ENCODE results near the gene FNBP1L.
"Not testable (repeated sequence)": the region's sequence is repeated elsewhere in the genome, so short reads cannot be mapped to it uniquely, and the experiment has no call there.

The FNBP1L gene

DNA sequence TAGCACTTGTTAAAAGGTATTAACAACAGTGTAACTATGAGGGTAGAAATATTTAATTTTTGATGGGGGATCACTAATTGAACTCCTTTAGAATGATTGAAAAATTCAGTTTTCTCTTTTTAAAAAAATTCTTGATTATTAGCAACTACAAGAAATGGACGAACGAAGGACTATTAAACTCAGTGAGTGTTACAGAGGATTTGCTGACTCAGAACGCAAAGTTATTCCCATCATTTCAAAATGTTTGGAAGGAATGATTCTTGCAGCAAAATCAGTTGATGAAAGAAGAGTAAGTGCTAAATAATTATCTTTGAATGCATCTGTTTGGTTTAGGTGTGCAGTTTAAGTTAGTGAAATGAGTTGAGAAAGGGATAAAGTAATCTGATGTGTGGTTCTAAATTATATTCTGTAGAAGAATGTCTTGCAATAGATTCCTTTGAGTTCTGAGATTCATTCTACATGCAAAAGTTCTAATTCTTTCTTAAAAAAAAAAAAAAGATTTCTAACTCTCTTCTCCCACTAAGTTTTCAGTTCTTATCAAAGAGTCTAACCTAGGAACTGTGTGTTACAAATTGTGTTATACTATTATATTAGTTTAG lies 85.0 kb downstream of the FNBP1L start:
- no peak for DNase-seq (ENCODE audit: low spot score)

DNA sequence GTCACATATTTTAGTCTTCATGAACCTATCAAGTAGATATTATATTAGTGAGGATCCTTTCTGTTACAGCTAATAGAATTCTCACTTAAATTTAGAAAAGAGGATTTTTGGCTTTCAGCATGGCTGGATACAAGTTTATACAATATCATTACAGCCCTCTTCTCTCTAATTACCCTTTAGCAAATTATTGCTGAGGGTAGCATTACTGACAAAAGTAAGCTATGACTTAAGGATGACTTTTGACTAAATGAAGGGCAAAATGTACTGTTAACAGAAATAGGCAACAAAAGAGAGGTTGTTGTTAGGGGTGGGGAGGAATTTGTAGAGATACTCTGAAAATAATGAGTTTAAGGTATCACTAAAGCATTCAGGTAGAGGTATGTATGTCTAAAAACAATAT lies 85.8 kb downstream of the FNBP1L start:
- DNase-seq (ENCODE audit: low spot score): no peak

GRCh38 chr1:93537396-93537795 lies 89.5 kb downstream of the FNBP1L start:
- DNase-seq (ENCODE audit: low spot score): no peak

- no peak for DNase-seq (ENCODE audit: low spot score)
These were observed 90.0 kb downstream of the FNBP1L start for GRCh38 chr1:93537924-93538323.

GRCh38 chr1:93541045-93541444 lies 93.1 kb downstream of the FNBP1L start:
- DNase-seq (ENCODE audit: low spot score): no peak

GRCh38 chr1:93542398-93542797 lies 94.5 kb downstream of the FNBP1L start:
- no peak for DNase-seq (ENCODE audit: low spot score)

DNA sequence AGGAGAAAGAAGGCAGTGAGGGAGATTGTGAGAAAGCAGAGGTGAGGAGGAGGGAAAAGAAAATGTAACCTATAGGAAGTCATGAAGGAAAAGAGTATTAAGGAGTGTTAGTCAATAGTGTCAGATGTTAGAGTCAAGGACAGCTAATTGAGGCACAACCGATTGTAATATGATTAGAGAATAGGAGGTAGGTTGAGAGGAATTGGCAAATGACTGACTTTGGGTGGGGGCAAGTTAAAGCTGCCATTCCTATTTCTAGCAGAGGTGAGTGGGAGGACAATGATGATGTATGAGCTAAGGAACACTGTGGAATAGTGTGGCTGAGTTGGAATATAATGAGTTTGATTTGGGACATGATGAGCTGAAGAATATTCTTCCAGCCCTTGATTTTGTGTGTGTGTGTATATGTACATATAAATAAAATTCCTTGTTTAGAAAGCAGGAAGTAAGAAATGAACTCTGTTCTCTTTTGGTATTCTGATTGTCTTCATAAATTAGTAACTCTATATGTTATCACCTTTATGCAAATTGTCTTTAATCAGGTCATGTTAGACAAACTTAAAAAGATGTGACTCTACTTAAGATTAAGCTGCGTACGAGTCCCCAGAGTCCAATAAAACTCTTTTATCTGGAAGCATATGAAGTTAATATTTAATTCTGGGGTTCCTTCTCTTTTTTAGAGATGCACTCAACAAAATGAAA lies 98.4 kb downstream of the FNBP1L start:
- DNase-seq (ENCODE audit: low spot score): no peak

- no peak for DNase-seq (ENCODE audit: low spot score)
These were observed 101.2 kb downstream of the FNBP1L start for GRCh38 chr1:93549131-93549530.

GRCh38 chr1:93549811-93550210 lies 101.9 kb downstream of the FNBP1L start:
- DNase-seq (ENCODE audit: low spot score): no peak

DNA sequence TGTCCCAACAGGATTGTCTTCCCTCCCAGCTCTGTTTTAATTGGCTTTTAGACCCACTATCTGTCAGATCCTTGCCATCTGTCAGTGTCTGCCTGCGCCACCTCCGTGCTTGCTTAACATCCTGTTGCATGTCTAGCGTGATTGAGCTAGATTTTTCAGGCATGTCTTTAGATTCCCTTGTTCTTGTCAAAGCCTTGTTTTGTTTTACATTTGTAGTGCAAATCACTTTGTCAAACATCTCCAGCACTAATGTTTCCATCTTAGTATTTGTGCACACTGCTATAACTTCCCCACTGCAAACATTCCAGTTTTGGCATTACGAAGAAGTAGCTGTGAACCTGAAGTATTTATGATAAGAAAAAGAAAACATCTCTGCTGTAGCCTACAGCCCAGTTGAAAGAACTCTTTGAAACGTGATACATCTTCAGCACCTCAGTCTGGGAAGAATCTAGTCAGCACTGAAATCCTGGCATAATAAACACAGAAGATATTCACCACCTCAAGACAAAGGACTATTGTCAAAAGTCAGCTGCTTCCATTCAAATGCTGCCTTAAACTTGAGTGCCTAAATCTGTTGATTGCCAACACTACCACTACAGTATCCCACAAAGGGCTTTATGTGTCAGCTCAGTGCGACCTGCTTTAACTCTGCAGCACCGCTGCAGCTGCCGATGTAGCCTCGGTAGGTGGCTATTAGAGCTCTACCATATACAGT lies 105.0 kb downstream of the FNBP1L start:
- DNase-seq (ENCODE audit: low spot score): peak; percentile 81

- not testable (repeated sequence) for DNase-seq (ENCODE audit: low spot score)
These were observed 106.1 kb downstream of the FNBP1L start for GRCh38 chr1:93553886-93554490.

DNA sequence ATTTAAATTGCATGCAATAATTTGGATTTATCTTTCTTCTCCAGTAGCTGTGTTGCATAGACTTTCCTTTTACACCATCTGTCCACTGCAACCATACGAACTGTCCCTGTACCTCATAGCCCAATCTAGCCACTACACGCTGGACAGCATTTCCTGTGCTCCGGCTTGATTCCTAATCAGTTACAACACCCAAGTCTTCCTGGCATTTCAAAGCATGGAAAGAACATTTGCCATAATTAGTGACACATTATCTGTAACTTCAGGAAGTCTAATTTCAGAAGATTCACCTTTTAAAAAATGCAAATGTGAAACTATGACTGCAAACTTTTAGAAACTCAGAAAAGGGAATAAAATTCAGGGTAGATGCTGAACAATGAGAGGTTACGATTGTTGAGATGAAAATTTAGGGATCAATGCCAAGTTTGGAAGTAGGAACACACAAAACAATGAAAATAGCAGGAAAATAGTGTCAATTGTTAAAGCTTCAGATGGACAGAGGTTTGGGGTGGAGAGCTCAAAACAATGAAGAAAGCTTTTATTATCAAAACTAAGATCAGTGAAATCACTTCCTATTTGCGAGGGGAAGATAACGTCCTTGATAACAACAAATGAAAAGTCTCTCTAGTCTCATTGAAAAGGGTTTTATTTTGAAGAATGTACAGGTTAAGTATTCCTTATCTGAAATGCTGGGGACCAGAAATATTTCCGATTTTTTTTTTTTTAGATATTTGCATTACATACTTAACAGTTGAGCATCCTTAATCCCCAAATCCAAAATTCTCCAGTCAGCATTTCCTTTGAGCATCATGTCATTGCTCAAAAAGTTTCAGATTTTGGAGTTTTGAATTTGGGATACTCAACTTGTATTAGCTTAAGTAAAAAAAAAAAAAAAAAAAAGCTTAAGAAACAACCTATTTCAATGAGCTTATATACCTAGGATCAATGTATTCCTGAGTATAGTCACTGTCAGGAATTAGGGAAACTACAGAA lies 107.3 kb downstream of the FNBP1L start:
- no peak for DNase-seq (ENCODE audit: low spot score)

DNA sequence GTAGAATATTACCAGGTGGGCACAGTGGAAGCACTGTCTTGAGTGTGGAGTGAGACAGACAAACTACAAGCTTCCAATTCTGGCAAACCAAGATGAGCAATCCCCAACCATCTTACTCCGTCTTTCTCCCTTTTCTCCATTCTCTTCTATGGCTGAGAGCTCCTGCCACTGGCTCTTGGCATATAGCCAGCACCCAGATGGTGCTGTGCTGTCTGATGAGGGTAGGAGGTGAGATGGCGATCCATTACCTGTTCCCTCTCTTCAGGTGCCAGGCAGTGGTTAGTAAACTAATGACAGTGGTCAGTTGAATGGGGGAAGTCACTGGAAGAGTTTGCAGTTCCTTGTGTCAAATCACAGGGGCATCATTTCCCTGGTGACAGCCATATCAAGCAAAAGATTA lies 108.4 kb downstream of the FNBP1L start:
- DNase-seq (ENCODE audit: low spot score): no peak

GRCh38 chr1:93559045-93559444 lies 111.1 kb downstream of the FNBP1L start:
- no peak for DNase-seq (ENCODE audit: low spot score)

DNA sequence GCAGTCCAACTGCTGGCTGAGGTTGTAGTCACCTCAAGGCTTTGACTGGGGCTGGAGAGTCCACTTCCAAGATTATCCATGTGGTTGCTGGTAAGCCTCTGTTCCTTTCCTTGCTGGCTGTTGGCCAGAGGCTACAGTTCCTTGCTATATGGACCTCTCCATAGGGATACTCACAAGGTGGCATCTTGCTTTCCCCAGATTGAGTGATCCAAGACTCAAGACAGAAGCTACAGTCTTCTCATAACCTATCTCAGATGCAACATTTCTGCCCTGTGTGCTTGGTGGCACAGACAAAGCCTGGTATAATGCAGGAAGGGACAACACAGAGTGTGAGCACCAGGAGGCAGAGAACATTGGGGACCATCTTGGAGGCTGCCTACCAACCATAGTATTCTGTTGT lies 111.8 kb downstream of the FNBP1L start:
- DNase-seq (ENCODE audit: low spot score): no peak

- DNase-seq (ENCODE audit: low spot score): no peak
These were observed 117.7 kb downstream of the FNBP1L start for GRCh38 chr1:93565496-93566206.

DNA sequence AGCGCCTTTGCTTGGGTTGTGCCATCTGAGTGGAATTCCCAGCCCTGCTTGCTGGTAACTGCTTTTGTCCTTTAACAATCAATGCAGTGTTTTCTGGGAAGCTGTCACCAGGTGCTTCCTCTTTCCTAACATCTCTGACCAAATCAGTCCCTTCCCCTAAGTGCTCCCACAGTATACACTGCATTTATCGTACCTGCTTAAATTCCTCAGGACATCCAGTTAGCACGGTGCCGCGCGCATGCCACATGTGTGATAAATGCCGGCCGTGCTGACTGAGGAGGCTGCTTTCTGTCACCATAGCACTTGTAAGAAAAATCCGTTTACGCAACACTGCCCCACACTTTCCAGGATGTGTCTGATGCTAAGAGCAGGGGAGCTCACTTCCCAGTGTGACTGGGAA lies 118.3 kb downstream of the FNBP1L start:
- no peak for DNase-seq (ENCODE audit: low spot score)

GRCh38 chr1:93567255-93567918 lies 119.5 kb downstream of the FNBP1L start:
- no peak for DNase-seq (ENCODE audit: low spot score)

GRCh38 chr1:93569489-93569888 lies 121.6 kb downstream of the FNBP1L start:
- no peak for DNase-seq (ENCODE audit: low spot score)

DNA sequence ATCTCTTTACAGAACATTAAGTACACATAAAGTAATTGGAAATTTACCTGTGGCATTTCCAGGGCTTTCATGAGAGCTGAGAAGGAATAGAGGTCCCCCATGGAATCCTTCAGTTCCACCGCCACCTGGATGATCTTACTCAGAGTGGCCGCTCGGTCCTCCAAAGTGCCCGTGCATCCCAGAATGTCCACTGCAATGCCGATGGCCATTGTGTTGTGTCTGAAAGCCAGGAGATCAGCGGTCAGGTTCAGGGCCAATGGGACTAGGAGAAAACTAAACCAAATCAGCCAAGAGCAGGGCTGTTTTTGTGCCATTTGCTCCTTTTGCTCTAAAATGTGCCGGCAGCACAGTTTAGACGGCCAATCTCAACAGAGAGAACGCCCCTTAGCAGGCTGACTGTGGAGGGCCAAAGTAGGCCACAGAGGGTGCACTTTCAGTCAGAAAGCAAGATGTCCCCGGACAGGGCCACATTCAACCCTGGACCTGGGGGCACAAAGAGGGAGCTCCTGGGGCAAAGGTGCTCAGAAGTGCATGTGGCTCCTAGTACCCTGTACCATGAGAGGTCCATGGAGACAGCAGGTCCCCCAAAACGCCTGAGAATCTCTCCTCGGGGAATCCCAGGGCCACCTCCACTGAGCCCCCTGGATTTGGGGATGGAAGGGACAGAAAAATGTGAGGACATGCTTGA lies 123.8 kb downstream of the FNBP1L start:
- DNase-seq (ENCODE audit: low spot score): no peak
